ENCODE measurements around the gene GUCY2F.

The GUCY2F gene

GRCh38 chrX:109346491-109346890 is 135.4 kb downstream of the GUCY2F start:
- H3K27ac ChIP-seq: no peak overlapping the region
- no peak for DNase-seq (ENCODE audit: low read depth, low spot score)

- no peak for DNase-seq (ENCODE audit: low read depth, low spot score)
- H3K27ac ChIP-seq: no peak overlapping the region
These were observed 136.0 kb downstream of the GUCY2F start for GRCh38 chrX:109345856-109346255.

- no peak for DNase-seq (ENCODE audit: low read depth, low spot score)
- no peak overlapping the region for H3K27ac ChIP-seq
These were observed 137.2 kb downstream of the GUCY2F start for GRCh38 chrX:109344678-109345077.

- DNase-seq (ENCODE audit: low read depth, low spot score): no peak
- no peak overlapping the region for H3K27ac ChIP-seq
These were observed 137.8 kb downstream of the GUCY2F start for GRCh38 chrX:109344101-109344500.

- no peak overlapping the region for H3K27ac ChIP-seq
- no peak for DNase-seq (ENCODE audit: low read depth, low spot score)
These were observed 138.2 kb downstream of the GUCY2F start for GRCh38 chrX:109343671-109344070.

- DNase-seq (ENCODE audit: low read depth, low spot score): no peak
- no peak overlapping the region for H3K27ac ChIP-seq
These were observed 145.7 kb downstream of the GUCY2F start for GRCh38 chrX:109336141-109336540.

- H3K27ac ChIP-seq: no peak overlapping the region
- no peak for DNase-seq (ENCODE audit: low read depth, low spot score)
These were observed 154.6 kb downstream of the GUCY2F start for GRCh38 chrX:109327251-109327650.
